Measurements from ENCODE around the gene PRPF40A. TPM values are rescaled to one million over a fixed set of nuclear protein-coding genes. Genes with fewer than 3 reads are reported as not detected.

PRPF40A gene
- total and polyA plus RNA-seq, 4 donors: 45.1 to 114 (median 74.9) TPM

DNA sequence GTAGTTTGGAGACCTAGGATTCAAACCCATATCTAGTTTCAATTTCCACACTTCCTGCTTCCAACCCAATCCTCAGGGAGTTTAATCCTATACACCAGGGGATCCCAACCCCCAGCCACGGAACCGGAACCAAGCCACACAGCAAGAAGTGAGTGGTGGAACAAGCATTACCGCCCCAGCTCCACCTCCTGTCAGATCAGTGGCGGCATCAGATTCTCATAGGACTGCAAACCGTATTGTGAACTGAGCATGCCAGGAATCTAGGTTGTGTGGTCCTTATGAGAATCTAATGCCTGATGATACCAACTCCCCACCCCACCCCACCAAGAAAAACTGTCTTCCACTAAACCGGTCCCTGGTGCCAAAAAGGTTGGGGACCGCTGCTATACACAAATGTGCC is 52.5 kb downstream of the PRPF40A start:
- Histone ChIP-seq H3K27me3 (ENCODE audit: control insufficient read depth, insufficient read depth, low read length) (no peaks in the 10 kb centered on the region), H3K36me3 (ENCODE audit: control insufficient read depth, insufficient read depth, low read length) (peaks cover 31% of the 10 kb centered on the region), H3K4me3 (ENCODE audit: low read depth, low read length) (no peak overlapping the region), H3K4me1 (ENCODE audit: control insufficient read depth, insufficient read depth, low read length) (no peaks in the 10 kb centered on the region), H3K9me3 (ENCODE audit: control insufficient read depth, insufficient read depth, low read length) (no peaks in the 10 kb centered on the region), H3K27ac (ENCODE audit: low read depth, low read length) (no peak overlapping the region)
- DNase-seq (ENCODE audit: low read depth in 4 of 6, low spot score in 6 of 6): no peak
- WGBS (ENCODE audit: insufficient coverage): no CpG with 5 or more reads among the region's 7 CpGs

DNA sequence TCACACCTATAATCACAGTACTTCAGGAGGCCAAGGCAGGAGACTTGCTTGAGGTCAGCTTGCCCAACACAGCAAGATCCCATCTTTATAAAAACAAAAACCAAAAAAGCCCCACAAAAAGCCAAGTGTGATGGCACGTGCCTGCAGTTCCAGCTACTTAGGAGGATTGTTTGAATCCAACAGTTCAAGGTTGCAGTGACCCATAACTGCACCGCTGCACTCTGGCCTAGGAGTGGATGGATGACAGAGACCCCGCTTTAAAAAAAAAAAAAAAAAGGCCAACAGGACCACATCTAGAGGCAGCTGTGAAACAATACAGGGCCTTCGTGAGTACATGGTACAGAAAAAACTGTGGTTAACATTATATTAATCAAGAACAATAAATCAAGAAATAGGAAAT is 56.2 kb downstream of the PRPF40A start:
- Histone ChIP-seq H3K9me3 (ENCODE audit: control insufficient read depth, insufficient read depth, low read length) (no peaks in the 10 kb centered on the region), H3K4me3 (ENCODE audit: low read depth, low read length) (no peak overlapping the region), H3K27me3 (ENCODE audit: control insufficient read depth, insufficient read depth, low read length) (no peaks in the 10 kb centered on the region), H3K4me1 (ENCODE audit: control insufficient read depth, insufficient read depth, low read length) (no peaks in the 10 kb centered on the region), H3K36me3 (ENCODE audit: control insufficient read depth, insufficient read depth, low read length) (peaks cover 29% of the 10 kb centered on the region), H3K27ac (ENCODE audit: low read depth, low read length) (no peak overlapping the region)
- DNase-seq (ENCODE audit: low read depth in 4 of 6, low spot score in 6 of 6): no peak
- whole genome bisulfite sequencing (ENCODE audit: insufficient coverage): 93% methylated on average over 2 of the region's 4 CpGs

DNA sequence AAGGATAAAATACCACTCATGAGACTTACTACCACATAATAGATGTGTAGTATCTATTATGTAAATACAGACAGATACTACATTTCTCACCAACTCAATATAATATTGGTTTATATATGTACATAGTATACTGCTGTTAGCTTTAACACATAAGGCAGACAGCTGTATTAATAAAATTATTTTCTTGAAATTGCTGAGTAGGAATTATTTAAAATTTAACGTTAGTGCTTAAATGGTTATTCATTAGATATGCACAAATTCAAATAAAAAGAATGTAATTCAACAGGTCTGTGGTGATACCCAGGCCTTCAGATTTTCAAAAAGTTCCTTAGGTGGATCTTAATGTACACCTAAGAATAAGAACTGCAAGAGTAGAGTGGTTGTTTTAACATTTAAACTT is 59.0 kb downstream of the PRPF40A start:
- no peaks in the 10 kb centered on the region for H3K4me1 ChIP-seq (ENCODE audit: control insufficient read depth, insufficient read depth, low read length)
- no peaks in the 10 kb centered on the region for H3K27me3 ChIP-seq (ENCODE audit: control insufficient read depth, insufficient read depth, low read length)
- no CpG with 5 or more reads among the region's 1 CpG for whole genome bisulfite sequencing (ENCODE audit: insufficient coverage)
- no peak overlapping the region for H3K27ac ChIP-seq (ENCODE audit: low read depth, low read length)
- H3K36me3 ChIP-seq (ENCODE audit: control insufficient read depth, insufficient read depth, low read length): peaks cover 26% of the 10 kb centered on the region
- no peak overlapping the region for H3K4me3 ChIP-seq (ENCODE audit: low read depth, low read length)
- no peak for DNase-seq (ENCODE audit: low read depth in 4 of 6, low spot score in 6 of 6)
- H3K9me3 ChIP-seq (ENCODE audit: control insufficient read depth, insufficient read depth, low read length): no peaks in the 10 kb centered on the region

DNA sequence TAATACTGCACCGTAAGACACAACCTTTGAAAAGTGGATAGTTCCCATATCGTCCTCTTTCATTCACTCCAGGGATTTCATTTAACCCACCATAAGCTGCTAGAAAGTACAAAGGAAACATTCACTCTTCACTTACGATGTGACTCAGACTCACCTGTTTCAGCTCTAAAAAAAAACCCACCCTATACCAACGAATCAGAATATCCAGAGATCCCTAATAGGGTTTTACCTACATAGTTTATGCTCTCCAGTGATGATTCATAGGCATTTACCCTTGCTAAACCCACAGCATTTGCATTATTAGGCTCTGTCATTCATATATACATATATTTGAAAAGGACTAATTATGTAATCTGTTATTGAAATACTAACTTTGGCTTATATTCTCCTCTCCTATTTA is 60.2 kb downstream of the PRPF40A start:
- peaks cover 25% of the 10 kb centered on the region for H3K36me3 ChIP-seq (ENCODE audit: control insufficient read depth, insufficient read depth, low read length)
- H3K4me3 ChIP-seq (ENCODE audit: low read depth, low read length): no peak overlapping the region
- WGBS (ENCODE audit: insufficient coverage): 91% methylated on average over 4 of the region's 4 CpGs
- no peaks in the 10 kb centered on the region for H3K4me1 ChIP-seq (ENCODE audit: control insufficient read depth, insufficient read depth, low read length)
- no peak overlapping the region for H3K27ac ChIP-seq (ENCODE audit: low read depth, low read length)
- no peaks in the 10 kb centered on the region for H3K27me3 ChIP-seq (ENCODE audit: control insufficient read depth, insufficient read depth, low read length)
- DNase-seq (ENCODE audit: low read depth in 4 of 6, low spot score in 6 of 6): no peak
- no peaks in the 10 kb centered on the region for H3K9me3 ChIP-seq (ENCODE audit: control insufficient read depth, insufficient read depth, low read length)

DNA sequence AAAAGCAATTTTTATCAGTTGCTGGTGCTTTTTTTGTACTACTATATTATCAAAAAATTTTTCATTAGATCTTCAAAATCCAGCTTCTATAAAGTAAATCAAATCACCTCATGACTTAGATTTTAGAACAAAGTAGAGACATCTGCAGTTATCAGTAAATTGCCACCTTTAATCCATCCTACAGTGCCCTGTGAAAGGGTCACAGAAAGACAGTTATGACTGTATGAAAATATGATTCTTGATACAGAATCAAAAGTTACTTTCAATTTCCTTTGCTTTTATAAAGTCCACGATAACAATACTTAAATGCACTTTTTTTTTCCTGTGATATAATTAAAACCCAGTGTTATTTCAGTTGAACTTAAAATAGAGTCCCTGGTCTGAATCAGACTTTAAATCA is 61.4 kb downstream of the PRPF40A start:
- Histone ChIP-seq H3K27ac (ENCODE audit: low read depth, low read length) (no peak overlapping the region), H3K4me3 (ENCODE audit: low read depth, low read length) (no peak overlapping the region), H3K4me1 (ENCODE audit: control insufficient read depth, insufficient read depth, low read length) (no peaks in the 10 kb centered on the region), H3K36me3 (ENCODE audit: control insufficient read depth, insufficient read depth, low read length) (peaks cover 17% of the 10 kb centered on the region), H3K27me3 (ENCODE audit: control insufficient read depth, insufficient read depth, low read length) (no peaks in the 10 kb centered on the region), H3K9me3 (ENCODE audit: control insufficient read depth, insufficient read depth, low read length) (no peaks in the 10 kb centered on the region)
- DNase-seq (ENCODE audit: low read depth in 4 of 6, low spot score in 6 of 6): no peak
- WGBS (ENCODE audit: insufficient coverage): no CpG with 5 or more reads among the region's 1 CpG

DNA sequence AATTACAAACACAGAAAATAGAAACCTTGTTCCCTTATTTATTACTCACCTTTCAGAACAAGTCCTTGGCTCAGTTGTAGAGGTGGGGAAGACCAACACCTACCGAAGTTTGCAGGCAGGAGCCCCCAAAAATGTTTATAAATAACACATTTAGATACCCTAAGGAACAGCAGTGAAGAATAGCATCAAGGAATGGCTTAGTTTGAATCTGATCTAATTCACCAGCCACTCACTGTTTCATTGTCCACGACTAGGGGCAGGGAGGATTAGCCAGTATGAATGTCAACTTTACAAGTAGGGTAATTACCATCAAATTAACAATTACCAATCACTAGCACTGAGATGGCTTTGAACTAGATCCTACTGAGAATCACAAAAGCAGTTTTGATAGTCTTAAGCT is 65.4 kb downstream of the PRPF40A start:
- H3K9me3 ChIP-seq (ENCODE audit: control insufficient read depth, insufficient read depth, low read length): no peaks in the 10 kb centered on the region
- no CpG with 5 or more reads among the region's 2 CpGs for WGBS (ENCODE audit: insufficient coverage)
- H3K4me3 ChIP-seq (ENCODE audit: low read depth, low read length): no peak overlapping the region
- no peak for DNase-seq (ENCODE audit: low read depth in 4 of 6, low spot score in 6 of 6)
- H3K4me1 ChIP-seq (ENCODE audit: control insufficient read depth, insufficient read depth, low read length): peaks cover 3% of the 10 kb centered on the region
- H3K36me3 ChIP-seq (ENCODE audit: control insufficient read depth, insufficient read depth, low read length): peaks cover 5% of the 10 kb centered on the region
- no peak overlapping the region for H3K27ac ChIP-seq (ENCODE audit: low read depth, low read length)
- no peaks in the 10 kb centered on the region for H3K27me3 ChIP-seq (ENCODE audit: control insufficient read depth, insufficient read depth, low read length)

DNA sequence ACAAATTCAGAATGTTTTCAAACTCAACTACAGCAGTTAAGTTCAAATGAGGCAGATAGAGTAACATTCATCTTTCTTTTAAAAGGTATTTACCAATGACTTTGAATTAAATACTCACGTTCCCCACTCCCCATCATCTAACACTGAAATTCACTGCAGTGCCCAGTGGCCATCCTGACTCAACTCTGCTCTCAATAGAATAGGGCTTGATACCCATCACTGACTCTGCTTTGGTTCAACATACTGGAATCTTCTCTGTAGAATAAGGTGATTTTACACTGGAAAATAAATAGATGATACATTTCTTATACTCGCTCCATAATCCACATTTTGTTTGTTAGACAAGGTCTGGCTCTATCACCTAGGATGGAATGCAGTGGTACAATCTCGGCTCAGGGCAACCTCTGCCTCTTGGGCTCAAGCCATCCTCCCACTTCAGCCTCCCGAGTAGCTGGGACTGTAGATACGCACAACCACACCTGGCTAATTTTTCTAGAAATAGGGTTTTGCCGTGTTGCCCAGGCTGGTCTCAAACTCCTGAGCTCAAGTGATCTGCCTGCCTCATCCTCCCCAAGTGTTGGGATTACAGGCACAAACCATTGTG is 66.4 kb downstream of the PRPF40A start:
- Histone ChIP-seq H3K4me1 (ENCODE audit: control insufficient read depth, insufficient read depth, low read length) (peaks cover 3% of the 10 kb centered on the region), H3K36me3 (ENCODE audit: control insufficient read depth, insufficient read depth, low read length) (peaks cover 3% of the 10 kb centered on the region), H3K27me3 (ENCODE audit: control insufficient read depth, insufficient read depth, low read length) (no peaks in the 10 kb centered on the region), H3K27ac (ENCODE audit: low read depth, low read length) (no peak overlapping the region), H3K4me3 (ENCODE audit: low read depth, low read length) (no peak overlapping the region), H3K9me3 (ENCODE audit: control insufficient read depth, insufficient read depth, low read length) (no peaks in the 10 kb centered on the region)
- whole genome bisulfite sequencing (ENCODE audit: insufficient coverage): 96% methylated on average over 3 of the region's 6 CpGs
- no peak for DNase-seq (ENCODE audit: low read depth in 4 of 6, low spot score in 6 of 6)

DNA sequence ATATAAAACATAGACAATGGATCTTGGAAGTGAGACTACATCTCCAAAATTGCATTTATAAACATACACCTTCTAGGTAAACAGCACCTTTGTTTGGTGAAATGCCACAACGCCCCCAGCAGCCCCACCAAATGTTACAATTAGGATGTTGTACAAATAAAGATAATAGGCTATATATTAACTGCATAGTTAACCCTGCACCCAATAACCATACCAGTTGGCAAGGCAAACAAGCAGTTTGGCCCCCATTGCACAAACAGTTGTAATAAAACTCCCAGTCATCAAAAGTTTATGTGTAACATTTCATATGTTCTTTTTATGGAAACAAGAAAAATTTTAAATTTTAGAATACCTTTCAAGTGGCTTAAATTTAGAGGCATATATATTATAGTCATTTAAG is 67.3 kb downstream of the PRPF40A start:
- no peak for DNase-seq (ENCODE audit: low read depth in 4 of 6, low spot score in 6 of 6)
- H3K4me3 ChIP-seq (ENCODE audit: low read depth, low read length): no peak overlapping the region
- H3K9me3 ChIP-seq (ENCODE audit: control insufficient read depth, insufficient read depth, low read length): no peaks in the 10 kb centered on the region
- peaks cover 4% of the 10 kb centered on the region for H3K36me3 ChIP-seq (ENCODE audit: control insufficient read depth, insufficient read depth, low read length)
- no peaks in the 10 kb centered on the region for H3K27me3 ChIP-seq (ENCODE audit: control insufficient read depth, insufficient read depth, low read length)
- WGBS (ENCODE audit: insufficient coverage): no CpG with 5 or more reads among the region's 1 CpG
- peaks cover 3% of the 10 kb centered on the region for H3K4me1 ChIP-seq (ENCODE audit: control insufficient read depth, insufficient read depth, low read length)
- H3K27ac ChIP-seq (ENCODE audit: low read depth, low read length): no peak overlapping the region

DNA sequence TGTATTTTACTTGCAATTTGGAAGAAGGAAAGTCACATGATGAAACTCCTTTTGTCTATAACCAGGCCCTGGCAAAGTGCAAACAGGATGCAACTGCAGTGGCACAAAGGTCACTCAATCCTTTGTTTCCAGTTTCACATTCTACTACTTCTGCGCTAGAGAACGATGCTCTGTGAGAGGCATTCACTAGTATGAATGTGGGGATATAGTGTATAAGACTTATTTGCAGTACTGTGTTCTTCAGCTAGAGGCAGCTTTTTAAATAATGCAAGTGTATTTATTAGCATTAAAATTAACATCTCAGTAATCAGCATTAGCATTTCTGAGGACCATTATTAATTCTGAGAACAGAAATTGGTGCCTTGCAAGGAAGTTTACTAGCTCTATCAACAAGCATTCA is 68.9 kb downstream of the PRPF40A start:
- WGBS (ENCODE audit: insufficient coverage): no CpG with 5 or more reads among the region's 2 CpGs
- H3K27ac ChIP-seq (ENCODE audit: low read depth, low read length): peak overlapping the region; percentile 65
- DNase-seq (ENCODE audit: low read depth in 4 of 6, low spot score in 6 of 6): peak in 2 of 6 donors; percentile 29 to 34
- no peak overlapping the region for H3K4me3 ChIP-seq (ENCODE audit: low read depth, low read length)
- H3K4me1 ChIP-seq (ENCODE audit: control insufficient read depth, insufficient read depth, low read length): peaks cover 3% of the 10 kb centered on the region
- H3K27me3 ChIP-seq (ENCODE audit: control insufficient read depth, insufficient read depth, low read length): no peaks in the 10 kb centered on the region
- H3K9me3 ChIP-seq (ENCODE audit: control insufficient read depth, insufficient read depth, low read length): no peaks in the 10 kb centered on the region
- peaks cover 5% of the 10 kb centered on the region for H3K36me3 ChIP-seq (ENCODE audit: control insufficient read depth, insufficient read depth, low read length)

DNA sequence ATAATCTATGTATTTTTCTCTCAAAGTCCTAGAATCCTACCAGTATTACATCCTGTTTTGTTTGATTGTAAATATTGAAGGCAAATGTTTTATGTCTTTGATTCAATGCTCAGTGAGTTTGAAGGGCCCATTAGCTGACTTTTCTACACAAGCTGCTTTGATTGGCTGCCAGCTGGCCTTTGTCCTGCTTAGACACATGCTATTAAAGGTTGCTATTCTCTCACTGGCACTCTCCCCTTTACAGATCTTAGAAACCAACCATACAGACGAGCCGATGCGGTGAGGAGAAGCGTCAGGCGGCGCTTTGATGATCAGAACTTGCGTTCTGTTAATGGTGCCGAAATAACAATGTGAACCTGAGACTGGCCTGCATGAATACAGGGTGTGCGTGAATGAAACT is 69.7 kb downstream of the PRPF40A start:
- peaks cover 12% of the 10 kb centered on the region for H3K36me3 ChIP-seq (ENCODE audit: control insufficient read depth, insufficient read depth, low read length)
- peak overlapping the region; percentile 65 for H3K27ac ChIP-seq (ENCODE audit: low read depth, low read length)
- DNase-seq (ENCODE audit: low read depth in 4 of 6, low spot score in 6 of 6): peak in 4 of 6 donors; percentile 54 to 90 (median 72)
- no peaks in the 10 kb centered on the region for H3K27me3 ChIP-seq (ENCODE audit: control insufficient read depth, insufficient read depth, low read length)
- WGBS (ENCODE audit: insufficient coverage): no CpG with 5 or more reads among the region's 9 CpGs
- H3K9me3 ChIP-seq (ENCODE audit: control insufficient read depth, insufficient read depth, low read length): no peaks in the 10 kb centered on the region
- peaks cover 3% of the 10 kb centered on the region for H3K4me1 ChIP-seq (ENCODE audit: control insufficient read depth, insufficient read depth, low read length)
- H3K4me3 ChIP-seq (ENCODE audit: low read depth, low read length): no peak overlapping the region

Data from spinal cord (tissue), 10 donors.